SK-N-SH (cell line): ENCODE results near the gene CDC45.

Source experiments
- CTCF ChIP-seq: fragments of 200-600 bp; sonication (generic); IDR thresholded peaks from 2 replicates; pipeline ENCODE4 v1.6.1; 2017; ENCODE audit warnings: antibody characterized with exemption, mild to moderate bottlenecking, moderate library complexity
- EZH2phosphoT487 ChIP-seq: fragments of 200-600 bp; sonication (generic); IDR thresholded peaks from 2 replicates; pipeline ENCODE4 v1.6.1; 2017; ENCODE audit warnings: low read depth, mixed run types, mild to moderate bottlenecking, antibody characterized with exemption, moderate library complexity, borderline replicate concordance
- NRF1 ChIP-seq: IDR thresholded peaks from 2 replicates; pipeline ENCODE4 v1.6.1; 2012; ENCODE audit warnings: low read depth, mild to moderate bottlenecking, low read length
- POLR2AphosphoS5 ChIP-seq: IDR thresholded peaks from 2 replicates; pipeline ENCODE4 v1.6.1; 2012; ENCODE audit warnings: low read depth, low read length
- TAF1 ChIP-seq: IDR thresholded peaks from 2 replicates; pipeline ENCODE4 v1.6.1; 2012; ENCODE audit warnings: low read depth, mild to moderate bottlenecking, low read length, moderate library complexity, borderline replicate concordance
- TF ChIP-seq, protein P1 (sequence below): IDR thresholded peaks from 2 replicates; pipeline ENCODE4; 2012

DNA sequence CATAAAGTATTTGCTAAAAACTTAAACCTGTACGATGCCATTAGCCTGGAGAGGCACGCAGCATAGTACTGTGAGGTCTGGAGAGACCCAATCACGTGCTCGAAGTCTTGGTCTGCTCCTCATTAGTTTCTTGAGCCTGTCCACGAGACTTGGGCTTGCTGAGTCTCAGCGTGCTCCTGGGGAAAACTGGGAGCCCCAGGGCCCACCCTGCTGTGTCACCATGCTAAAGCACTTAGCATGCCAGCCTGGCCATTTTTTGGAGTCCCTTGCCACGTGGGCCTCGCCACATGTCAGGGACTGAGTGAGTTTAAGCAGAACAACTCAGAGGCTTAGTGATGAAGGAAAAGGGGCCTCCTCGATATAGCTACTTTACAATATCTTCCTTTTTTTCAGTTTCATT, 2.6 kb downstream of the CDC45 start:
- no peak for TF ChIP-seq CTCF
- TF ChIP-seq, protein P1, sequence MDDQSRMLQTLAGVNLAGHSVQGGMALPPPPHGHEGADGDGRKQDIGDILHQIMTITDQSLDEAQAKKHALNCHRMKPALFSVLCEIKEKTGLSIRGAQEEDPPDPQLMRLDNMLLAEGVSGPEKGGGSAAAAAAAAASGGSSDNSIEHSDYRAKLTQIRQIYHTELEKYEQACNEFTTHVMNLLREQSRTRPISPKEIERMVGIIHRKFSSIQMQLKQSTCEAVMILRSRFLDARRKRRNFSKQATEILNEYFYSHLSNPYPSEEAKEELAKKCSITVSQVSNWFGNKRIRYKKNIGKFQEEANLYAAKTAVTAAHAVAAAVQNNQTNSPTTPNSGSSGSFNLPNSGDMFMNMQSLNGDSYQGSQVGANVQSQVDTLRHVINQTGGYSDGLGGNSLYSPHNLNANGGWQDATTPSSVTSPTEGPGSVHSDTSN = no peak
- TF ChIP-seq TAF1 = no peak
- no peak for TF ChIP-seq EZH2phosphoT487
- no peak for TF ChIP-seq NRF1
- no peak for TF ChIP-seq POLR2AphosphoS5
